ENCODE results near the gene GINS2.

GRCh38 chr16:85676466-85676865, 12.3 kb downstream of the GINS2 start:
- TF ChIP-seq, protein P1, sequence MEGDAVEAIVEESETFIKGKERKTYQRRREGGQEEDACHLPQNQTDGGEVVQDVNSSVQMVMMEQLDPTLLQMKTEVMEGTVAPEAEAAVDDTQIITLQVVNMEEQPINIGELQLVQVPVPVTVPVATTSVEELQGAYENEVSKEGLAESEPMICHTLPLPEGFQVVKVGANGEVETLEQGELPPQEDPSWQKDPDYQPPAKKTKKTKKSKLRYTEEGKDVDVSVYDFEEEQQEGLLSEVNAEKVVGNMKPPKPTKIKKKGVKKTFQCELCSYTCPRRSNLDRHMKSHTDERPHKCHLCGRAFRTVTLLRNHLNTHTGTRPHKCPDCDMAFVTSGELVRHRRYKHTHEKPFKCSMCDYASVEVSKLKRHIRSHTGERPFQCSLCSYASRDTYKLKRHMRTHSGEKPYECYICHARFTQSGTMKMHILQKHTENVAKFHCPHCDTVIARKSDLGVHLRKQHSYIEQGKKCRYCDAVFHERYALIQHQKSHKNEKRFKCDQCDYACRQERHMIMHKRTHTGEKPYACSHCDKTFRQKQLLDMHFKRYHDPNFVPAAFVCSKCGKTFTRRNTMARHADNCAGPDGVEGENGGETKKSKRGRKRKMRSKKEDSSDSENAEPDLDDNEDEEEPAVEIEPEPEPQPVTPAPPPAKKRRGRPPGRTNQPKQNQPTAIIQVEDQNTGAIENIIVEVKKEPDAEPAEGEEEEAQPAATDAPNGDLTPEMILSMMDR (IDR thresholded peaks at IDR 0.05), result no peak
- no peak for TF ChIP-seq REST (IDR thresholded peaks at IDR 0.05; ENCODE audit: insufficient read depth in 1 of 2, low read depth in 2 of 2, low read length in 1 of 2)
